ENCODE results near the gene GATAD2B.
"Not testable (repeated sequence)": the region's sequence is repeated elsewhere in the genome, so short reads cannot be mapped to it uniquely, and the experiment has no call there.

Gene GATAD2B

DNA sequence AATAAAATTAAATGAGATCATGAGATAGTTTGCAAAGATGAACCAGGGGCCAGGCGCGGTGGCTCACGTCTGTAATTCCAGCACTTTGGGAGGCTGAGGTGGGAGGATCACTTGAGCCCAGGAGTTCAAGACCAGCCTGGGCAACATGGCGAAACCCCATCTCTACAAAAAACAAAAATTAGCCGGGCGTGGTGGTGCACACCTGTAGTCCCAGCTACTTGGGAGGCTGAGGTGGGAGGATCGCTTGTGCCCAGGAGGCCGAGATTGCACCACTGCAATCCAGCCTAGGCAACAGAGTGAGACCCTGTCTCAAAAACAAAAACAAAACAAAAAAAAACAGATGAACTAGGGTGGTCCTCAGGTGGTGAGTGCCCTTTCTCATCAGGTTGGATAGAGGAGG lies 140.1 kb downstream of the GATAD2B start:
- ATAC-seq; H3K9me3 Mint-ChIP-seq; H3K36me3 Mint-ChIP-seq; DNase-seq (ENCODE audit: low spot score in 2 of 2); H3K4me1 Mint-ChIP-seq: not testable (repeated sequence)
- Mint-ChIP-seq H3K27ac (peak overlapping the region; percentile 87), H3K4me3 (peak overlapping the region; percentile 81)

DNA sequence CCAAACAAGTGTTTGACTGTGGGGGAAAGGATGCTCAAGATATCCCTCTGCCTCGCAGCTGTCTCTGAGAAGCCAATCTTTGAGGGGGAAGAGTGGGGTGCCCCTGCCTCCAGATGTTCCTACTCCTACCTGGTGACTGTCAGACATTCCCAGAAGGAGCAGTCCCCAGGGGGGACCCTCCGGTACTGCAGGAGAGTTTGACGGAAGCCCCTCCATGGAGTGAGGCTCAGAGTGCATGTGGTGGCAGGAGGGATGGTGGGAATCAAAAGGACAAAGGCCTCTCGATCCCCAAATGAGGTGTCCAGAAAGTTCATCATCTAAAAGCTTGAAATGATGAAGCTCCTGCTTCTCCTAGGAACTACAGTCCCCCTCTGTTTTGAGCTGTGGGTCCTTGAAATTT lies 142.2 kb downstream of the GATAD2B start:
- Mint-ChIP-seq H3K27ac (no peak overlapping the region), H3K9me3 (no peaks in the 10 kb centered on the region), H3K36me3 (no peaks in the 10 kb centered on the region), H3K4me3 (no peak overlapping the region), H3K4me1 (peaks cover 27% of the 10 kb centered on the region)
- ATAC-seq, result no peak
- DNase-seq (ENCODE audit: low spot score in 2 of 2), result no peak

DNA sequence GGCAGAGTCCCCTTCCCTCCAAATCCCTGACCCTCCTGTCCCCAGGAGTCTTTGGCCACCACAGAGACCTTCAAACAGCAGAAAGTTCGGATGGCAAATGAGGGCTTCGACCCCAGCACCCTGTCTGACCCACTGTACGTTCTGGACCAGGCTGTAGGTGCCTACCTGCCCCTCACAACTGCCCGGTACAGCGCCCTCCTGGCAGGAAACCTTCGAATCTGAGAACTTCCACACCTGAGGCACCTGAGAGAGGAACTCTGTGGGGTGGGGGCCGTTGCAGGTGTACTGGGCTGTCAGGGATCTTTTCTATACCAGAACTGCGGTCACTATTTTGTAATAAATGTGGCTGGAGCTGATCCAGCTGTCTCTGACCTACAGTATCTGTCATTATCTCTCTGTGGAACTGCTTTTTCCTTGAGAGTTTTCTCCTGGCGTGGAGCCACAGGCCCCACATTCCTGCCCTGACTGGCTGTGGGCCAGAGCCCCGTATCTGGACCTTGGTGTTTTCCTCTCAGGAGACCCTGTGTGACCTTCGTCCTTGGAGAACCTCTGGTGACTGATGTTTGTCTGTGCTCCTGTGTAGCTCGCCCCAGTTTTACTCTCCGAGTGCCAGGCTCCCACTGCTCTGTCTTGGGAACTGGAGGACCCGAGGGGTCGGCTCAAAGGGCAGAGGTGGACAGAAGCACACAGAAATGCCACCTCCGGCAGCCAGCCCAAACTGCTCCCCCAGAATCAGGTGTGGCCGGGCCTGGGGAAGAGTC lies 142.8 kb downstream of the GATAD2B start:
- DNase-seq (ENCODE audit: low spot score in 2 of 2) (no peak), ATAC-seq (no peak)
- Mint-ChIP-seq H3K4me1 (peaks cover 29% of the 10 kb centered on the region), H3K4me3 (no peak overlapping the region), H3K27ac (peak overlapping the region; percentile 55), H3K9me3 (no peaks in the 10 kb centered on the region), H3K36me3 (no peaks in the 10 kb centered on the region)

DNA sequence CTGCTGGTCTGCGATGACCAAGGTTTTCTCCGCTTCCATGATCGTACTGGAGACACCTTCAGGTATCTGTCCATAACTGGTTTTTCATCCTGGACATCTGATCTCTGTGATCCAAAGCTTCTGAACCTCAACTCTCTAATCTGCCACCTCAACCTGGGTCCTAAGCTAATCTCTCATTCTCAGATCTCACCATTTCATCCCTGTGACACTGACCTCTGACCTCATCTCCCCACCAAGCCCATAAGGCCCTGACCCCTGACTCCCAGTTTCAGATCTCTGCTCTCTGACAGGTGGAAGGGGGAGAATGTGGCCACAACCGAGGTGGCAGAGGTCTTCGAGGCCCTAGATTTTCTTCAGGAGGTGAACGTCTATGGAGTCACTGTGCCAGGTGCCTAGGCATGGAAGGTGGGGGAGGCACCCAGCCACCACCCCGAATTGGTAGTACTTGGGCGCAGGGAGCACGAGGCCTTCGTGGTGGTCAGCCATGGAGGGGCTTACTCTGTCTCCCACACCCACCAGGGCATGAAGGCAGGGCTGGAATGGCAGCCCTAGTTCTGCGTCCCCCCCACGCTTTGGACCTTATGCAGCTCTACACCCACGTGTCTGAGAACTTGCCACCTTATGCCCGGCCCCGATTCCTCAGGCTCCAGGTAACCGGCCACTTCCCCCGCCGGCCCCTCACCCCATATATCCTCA lies 143.8 kb downstream of the GATAD2B start:
- Mint-ChIP-seq H3K27ac (peak overlapping the region; percentile 68), H3K9me3 (no peaks in the 10 kb centered on the region), H3K4me1 (peaks cover 39% of the 10 kb centered on the region), H3K36me3 (peaks cover 8% of the 10 kb centered on the region), H3K4me3 (no peak overlapping the region)
- DNase-seq (ENCODE audit: low spot score in 2 of 2) (no peak), ATAC-seq (no peak)

DNA sequence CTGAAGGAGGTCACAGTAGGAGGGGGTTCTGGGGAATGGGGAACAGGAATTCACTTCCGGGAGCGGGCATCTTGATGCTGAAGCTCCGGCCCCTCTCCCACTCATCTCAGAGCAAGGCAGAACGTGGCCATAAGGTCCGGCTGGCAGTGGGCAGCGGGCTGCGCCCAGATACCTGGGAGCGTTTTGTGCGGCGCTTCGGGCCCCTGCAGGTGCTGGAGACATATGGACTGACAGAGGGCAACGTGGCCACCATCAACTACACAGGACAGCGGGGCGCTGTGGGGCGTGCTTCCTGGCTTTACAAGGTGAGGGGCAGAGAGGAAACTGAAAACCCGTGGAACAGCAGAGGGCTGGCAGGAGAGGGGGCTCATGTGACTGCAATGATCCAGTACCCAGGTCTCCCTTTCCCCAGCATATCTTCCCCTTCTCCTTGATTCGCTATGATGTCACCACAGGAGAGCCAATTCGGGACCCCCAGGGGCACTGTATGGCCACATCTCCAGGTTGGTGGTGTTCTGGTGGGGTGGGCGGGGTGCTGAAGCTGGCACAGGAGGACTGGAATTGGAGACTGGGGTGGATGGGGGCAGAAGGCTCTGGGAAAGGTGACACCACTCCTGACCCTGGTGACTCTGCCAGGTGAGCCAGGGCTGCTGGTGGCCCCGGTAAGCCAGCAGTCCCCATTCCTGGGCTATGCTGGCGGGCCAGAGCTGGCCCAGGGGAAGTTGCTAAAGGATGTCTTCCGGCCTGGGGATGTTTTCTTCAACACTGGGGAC lies 144.5 kb downstream of the GATAD2B start:
- Mint-ChIP-seq H3K4me3 (no peak overlapping the region), H3K4me1 (peaks cover 45% of the 10 kb centered on the region), H3K36me3 (peaks cover 9% of the 10 kb centered on the region), H3K9me3 (no peaks in the 10 kb centered on the region), H3K27ac (peak overlapping the region; percentile 68)
- no peak for DNase-seq (ENCODE audit: low spot score in 2 of 2)
- ATAC-seq, result no peak

DNA sequence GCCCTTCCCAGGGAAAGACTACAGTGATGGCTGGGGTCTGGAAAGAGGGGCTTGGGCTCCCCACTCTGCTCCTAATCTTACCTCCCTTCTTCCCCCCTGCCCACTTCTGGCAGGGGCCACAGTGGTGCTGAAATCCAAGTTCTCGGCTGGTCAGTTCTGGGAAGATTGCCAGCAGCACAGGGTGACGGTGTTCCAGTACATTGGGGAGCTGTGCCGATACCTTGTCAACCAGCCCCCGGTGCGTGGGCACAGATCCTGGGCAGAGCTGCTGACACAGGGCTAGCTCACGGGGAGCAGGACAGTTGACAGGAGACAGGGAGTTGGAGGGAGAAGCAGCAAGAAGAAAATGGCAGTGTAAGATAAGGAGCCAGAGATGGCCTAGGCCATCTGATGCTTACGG lies 145.1 kb downstream of the GATAD2B start:
- Mint-ChIP-seq H3K36me3 (peaks cover 9% of the 10 kb centered on the region), H3K4me3 (no peak overlapping the region), H3K4me1 (peaks cover 48% of the 10 kb centered on the region), H3K9me3 (no peaks in the 10 kb centered on the region), H3K27ac (peak overlapping the region; percentile 68)
- DNase-seq (ENCODE audit: low spot score in 2 of 2), result no peak
- ATAC-seq, result no peak

DNA sequence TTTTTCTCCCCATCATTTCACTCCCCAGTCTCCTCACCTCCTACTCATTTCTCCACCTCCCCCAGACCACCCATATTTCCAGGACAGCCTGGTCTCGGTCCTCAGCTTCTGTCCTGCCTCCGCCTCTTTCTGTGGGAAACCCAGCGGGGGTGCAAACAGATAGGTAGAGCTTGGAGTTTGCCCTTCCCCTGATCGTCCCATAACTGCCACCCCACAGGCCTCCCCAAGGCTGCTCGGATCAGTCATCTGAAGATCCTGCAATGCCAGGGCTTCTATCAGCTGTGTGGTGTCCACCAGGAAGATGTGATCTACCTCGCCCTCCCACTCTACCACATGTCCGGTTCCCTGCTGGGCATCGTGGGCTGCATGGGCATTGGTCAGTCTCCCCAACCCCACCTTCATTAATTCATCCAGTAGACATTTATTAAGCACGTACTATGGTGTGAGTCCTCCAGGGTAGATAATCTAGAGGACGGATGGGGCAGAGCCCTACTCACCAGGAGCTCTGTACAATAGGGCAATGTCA lies 145.9 kb downstream of the GATAD2B start:
- no peak for DNase-seq (ENCODE audit: low spot score in 2 of 2)

DNA sequence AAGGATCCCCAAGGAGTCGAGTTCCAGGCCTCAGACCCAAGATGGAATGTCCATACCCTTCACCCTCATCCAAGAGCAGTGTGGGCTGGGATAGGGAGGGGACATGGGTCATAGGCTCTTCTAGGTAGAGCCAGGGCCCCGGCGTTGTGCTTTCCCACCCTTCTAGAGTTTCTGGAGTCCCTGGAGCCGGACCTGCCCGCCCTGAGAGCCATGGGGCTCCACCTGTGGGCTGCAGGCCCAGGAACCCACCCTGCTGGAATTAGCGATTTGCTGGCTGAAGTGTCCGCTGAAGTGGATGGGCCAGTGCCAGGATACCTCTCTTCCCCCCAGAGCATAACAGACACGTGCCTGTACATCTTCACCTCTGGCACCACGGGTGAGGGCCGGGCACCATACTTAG lies 146.4 kb downstream of the GATAD2B start:
- Mint-ChIP-seq H3K27ac (peak overlapping the region; percentile 39), H3K4me1 (peaks cover 49% of the 10 kb centered on the region), H3K4me3 (peak overlapping the region; percentile 76), H3K36me3 (peaks cover 14% of the 10 kb centered on the region), H3K9me3 (no peaks in the 10 kb centered on the region)
- no peak for DNase-seq (ENCODE audit: low spot score in 2 of 2)
- no peak for ATAC-seq

More for the DNA sequence above, 145.9 kb downstream of the GATAD2B start:
- H3K27ac Mint-ChIP-seq, result peak overlapping the region; percentile 39
- H3K4me1 Mint-ChIP-seq, result peaks cover 49% of the 10 kb centered on the region
- peak overlapping the region; percentile 76 for H3K4me3 Mint-ChIP-seq
- peaks cover 14% of the 10 kb centered on the region for H3K36me3 Mint-ChIP-seq
- H3K9me3 Mint-ChIP-seq, result no peaks in the 10 kb centered on the region
- no peak for ATAC-seq

DNA sequence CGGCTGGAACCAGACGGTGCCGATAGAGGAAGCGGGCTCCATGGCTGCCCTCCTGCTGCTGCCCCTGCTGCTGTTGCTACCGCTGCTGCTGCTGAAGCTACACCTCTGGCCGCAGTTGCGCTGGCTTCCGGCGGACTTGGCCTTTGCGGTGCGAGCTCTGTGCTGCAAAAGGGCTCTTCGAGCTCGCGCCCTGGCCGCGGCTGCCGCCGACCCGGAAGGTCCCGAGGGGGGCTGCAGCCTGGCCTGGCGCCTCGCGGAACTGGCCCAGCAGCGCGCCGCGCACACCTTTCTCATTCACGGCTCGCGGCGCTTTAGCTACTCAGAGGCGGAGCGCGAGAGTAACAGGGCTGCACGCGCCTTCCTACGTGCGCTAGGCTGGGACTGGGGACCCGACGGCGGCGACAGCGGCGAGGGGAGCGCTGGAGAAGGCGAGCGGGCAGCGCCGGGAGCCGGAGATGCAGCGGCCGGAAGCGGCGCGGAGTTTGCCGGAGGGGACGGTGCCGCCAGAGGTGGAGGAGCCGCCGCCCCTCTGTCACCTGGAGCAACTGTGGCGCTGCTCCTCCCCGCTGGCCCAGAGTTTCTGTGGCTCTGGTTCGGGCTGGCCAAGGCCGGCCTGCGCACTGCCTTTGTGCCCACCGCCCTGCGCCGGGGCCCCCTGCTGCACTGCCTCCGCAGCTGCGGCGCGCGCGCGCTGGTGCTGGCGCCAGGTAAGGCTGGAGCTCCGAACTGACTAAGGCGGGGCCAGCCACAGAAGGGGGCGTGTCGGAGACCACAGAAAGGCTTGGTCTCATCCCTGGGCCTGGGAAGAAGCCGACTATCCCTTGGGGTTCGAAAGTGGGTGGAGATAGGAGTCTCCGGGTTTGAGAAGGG lies 147.1 kb downstream of the GATAD2B start:
- Mint-ChIP-seq H3K9me3 (no peaks in the 10 kb centered on the region), H3K4me3 (peak overlapping the region; percentile 76), H3K27ac (peak overlapping the region; percentile 70), H3K36me3 (peaks cover 21% of the 10 kb centered on the region), H3K4me1 (peaks cover 49% of the 10 kb centered on the region)
- ATAC-seq, result peak; percentile 79
- peak; percentile 44 to 81 for DNase-seq (ENCODE audit: low spot score in 2 of 2)

DNA sequence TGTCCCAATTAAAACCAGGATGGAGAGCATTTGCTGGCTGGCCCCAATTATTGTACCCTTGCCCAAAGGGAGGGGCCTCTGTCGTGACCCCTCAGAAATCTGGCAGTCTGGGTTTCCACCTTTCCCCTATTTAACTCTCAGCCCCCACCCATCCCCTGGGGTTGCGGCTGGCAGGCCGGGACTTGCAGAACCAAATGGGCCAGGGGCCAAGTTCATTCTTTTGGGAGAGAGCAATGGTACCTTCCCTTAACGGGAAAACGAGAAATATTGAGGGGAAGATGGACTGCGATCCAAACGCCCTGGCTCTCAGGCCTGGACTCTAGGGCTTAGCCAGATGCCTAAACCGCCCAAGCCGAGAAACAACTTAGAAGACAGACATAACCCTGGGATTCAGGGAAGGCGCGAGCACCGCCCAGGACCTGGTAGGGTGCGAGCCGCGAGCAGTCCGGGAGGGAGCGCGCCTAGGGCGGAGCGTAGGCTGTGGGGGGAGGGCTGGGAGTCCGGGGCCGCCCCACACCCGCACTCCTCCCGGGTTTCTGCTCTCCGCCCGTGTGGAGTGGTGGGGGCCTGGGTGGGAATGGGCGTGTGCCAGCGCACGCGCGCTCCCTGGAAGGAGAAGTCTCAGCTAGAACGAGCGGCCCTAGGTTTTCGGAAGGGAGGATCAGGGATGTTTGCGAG lies 147.9 kb downstream of the GATAD2B start, which contains the start of gene SLC27A3:
Gene SLC27A3, plus strand, starts transcription at position 628 of the 678 bp plus-strand sequence. CDS start 91 bp downstream, outside the sequence.
- Mint-ChIP-seq H3K4me3 (peak within 1 kb of the TSS; percentile 76), H3K36me3 (peaks cover 26% of the 10 kb centered on the region), H3K27ac (peak within 1 kb of the TSS; percentile 70), H3K4me1 (peaks cover 49% of the 10 kb centered on the region), H3K9me3 (no peaks in the 10 kb centered on the region)
- no peak for DNase-seq (ENCODE audit: low spot score in 2 of 2)
- ATAC-seq, result peak; percentile 52

DNA sequence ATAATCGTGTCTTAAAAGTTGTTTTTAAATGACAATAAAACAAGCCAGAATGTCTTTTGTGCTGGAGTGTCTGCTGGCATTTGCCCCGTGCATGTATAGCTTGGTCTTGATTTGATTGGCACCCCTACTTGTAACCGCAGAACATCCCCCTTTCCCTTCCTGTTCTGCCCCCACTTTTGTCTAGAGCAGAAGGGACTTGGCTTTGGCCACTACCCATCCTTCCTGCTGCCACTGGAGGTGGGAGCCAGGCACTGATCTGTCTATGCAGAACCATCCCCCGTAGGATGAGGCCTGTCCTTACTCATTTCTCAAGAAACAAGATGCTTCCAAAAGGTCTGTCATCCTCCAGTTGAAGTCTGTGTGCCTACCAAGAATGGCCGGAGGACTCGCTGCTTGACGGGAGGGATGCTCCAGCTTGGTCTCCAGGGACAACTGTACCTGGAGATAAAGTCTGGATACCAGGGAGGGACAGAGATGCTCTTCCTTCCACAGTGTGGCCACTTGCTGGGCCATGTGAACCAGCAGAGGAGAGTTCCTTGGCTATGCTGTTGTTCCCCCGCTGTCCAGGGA lies 148.7 kb downstream of the GATAD2B start:
- Mint-ChIP-seq H3K9me3 (no peaks in the 10 kb centered on the region), H3K36me3 (peaks cover 33% of the 10 kb centered on the region), H3K27ac (peak overlapping the region; percentile 70), H3K4me1 (peaks cover 49% of the 10 kb centered on the region), H3K4me3 (peak overlapping the region; percentile 76)
- no peak for DNase-seq (ENCODE audit: low spot score in 2 of 2)
- ATAC-seq, result no peak

DNA sequence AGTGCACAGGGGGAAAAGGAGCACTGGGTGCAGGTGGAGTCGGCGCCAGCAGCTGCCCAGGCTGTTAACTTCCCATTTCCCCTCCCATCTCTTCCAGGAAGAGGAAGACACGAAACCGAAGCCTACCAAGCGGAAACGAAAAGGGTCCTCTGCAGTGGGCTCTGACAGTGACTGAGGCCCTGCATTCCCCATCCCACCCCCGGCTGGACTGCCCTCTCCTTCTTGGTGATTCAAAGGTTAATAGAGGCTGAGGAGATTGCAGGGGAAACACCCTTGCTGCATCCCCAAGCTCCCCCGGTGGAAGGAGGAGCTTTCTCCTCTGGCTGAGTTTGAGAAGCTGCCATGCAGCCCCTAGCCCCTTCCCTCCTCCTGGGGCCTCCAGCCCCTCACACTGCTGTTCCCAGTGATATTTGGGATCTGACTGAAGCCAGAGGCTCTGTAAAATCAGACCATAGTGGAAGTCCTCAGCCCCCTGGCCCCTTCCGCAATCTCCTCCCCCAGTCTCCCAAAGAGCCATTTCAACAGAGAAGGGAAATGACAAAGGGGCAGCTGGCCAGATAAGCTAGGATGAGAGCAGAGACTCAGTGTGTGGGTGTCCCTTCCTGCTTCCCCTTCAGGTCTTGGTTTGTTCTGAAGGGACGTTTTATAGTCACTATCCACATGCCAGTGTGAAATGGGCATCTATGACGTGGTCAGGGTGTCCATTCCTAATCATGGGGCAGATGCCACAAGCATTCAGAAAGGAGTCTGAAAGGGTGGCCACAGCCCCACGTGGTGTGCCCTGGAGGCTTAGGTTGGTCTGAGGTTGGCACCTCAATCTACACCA lies 149.5 kb downstream of the GATAD2B start:
- H3K36me3 Mint-ChIP-seq, result peaks cover 36% of the 10 kb centered on the region
- peaks cover 49% of the 10 kb centered on the region for H3K4me1 Mint-ChIP-seq
- no peaks in the 10 kb centered on the region for H3K9me3 Mint-ChIP-seq
- peak overlapping the region; percentile 70 for H3K27ac Mint-ChIP-seq
- H3K4me3 Mint-ChIP-seq, result peak overlapping the region; percentile 76
- DNase-seq (ENCODE audit: low spot score in 2 of 2), result no peak
- no peak for ATAC-seq
